ENCODE measurements around the gene MARK4. TPM values are rescaled to one million over a fixed set of nuclear protein-coding genes. Genes with fewer than 3 reads are reported as not detected.
A peak's percentile ranks its signal among the peaks of the same experiment; 100 is the strongest.

The MARK4 gene
- total RNA-seq, 2 donors from 2014 or later: 24.3 to 120 TPM

DNA sequence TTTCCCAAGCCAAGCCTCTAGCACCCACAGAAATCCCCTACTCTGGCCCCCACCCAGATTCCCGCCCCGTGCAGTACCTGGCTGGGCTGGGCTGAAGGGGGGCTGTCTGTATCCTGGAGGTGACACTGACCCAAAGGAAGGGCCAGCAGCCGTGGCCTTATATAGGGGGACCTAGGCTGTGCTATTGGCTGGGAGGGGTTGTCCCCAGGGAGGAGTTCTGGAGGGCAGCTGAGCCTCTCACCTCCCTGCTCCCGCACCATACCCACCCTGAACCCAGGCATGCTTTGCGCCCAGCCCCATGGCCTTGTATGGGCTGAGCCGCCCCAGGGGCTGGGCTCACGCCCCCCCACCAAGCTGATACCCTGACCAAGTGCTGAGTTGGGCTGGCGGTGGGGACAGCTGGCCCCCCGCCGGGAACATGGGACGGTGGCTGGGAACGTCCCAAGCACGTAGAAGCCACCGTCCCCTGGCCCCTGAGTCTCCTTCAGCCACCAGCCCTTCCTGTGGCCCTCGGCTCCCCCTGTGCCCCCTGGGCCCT, 71.7 kb downstream of the MARK4 start, which contains the start of gene CKM:
Gene CKM (minus strand): TSS at position 132 of the 538 bp plus-strand sequence. CDS start 3,162 bp downstream, outside the sequence.
- Histone ChIP-seq H3K27ac (peak within 1 kb of the TSS in 1 of 2 donors; percentile 18), H3K4me3 (no peak within 1 kb of the TSS), H3K27me3 (replicated peaks; ENCODE audit: insufficient read depth) (no peaks in the 10 kb centered on the region), H3K9me3 (no peaks in the 10 kb centered on the region), H3K4me1 (replicated peaks) (no peaks in the 10 kb centered on the region), H3K36me3 (no peaks in the 10 kb centered on the region)
- WGBS: 57% methylated on average over 14 of the region's 15 CpGs
- intact Hi-C loops (cut with DNase I): no loop called here
- TF ChIP-seq POLR2AphosphoS5 (IDR thresholded peaks at IDR 0.05) (no peak), POLR2A (IDR thresholded peaks at IDR 0.05) (no peak)
- TF ChIP-seq, protein P1, sequence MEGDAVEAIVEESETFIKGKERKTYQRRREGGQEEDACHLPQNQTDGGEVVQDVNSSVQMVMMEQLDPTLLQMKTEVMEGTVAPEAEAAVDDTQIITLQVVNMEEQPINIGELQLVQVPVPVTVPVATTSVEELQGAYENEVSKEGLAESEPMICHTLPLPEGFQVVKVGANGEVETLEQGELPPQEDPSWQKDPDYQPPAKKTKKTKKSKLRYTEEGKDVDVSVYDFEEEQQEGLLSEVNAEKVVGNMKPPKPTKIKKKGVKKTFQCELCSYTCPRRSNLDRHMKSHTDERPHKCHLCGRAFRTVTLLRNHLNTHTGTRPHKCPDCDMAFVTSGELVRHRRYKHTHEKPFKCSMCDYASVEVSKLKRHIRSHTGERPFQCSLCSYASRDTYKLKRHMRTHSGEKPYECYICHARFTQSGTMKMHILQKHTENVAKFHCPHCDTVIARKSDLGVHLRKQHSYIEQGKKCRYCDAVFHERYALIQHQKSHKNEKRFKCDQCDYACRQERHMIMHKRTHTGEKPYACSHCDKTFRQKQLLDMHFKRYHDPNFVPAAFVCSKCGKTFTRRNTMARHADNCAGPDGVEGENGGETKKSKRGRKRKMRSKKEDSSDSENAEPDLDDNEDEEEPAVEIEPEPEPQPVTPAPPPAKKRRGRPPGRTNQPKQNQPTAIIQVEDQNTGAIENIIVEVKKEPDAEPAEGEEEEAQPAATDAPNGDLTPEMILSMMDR (IDR thresholded peaks at IDR 0.05): no peak
- DNase-seq (ENCODE audit: low spot score): no peak

DNA sequence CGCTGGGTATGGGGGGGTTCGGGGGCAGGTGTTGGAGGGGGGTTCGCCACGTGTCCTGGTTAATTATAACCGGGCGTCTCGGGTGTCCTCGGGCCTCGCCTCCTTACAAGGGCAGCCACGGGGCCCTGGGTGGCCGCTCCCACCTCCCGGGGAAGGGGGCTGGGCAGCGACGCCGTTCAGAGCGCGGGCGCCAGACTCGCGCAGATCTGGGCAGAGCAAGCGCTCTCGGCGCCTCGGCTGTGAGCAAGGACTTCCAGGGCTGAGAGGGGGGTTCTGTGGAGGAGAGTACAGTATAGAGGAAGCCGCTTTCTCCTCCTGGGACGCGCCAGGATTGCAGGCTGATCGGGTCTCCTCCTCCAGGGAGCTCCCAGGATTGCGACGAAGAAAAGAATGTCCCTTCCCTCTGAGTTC, 72.6 kb downstream of the MARK4 start:
- H3K4me1 ChIP-seq (replicated peaks): no peaks in the 10 kb centered on the region
- DNase-seq (ENCODE audit: low spot score): no peak
- no peaks in the 10 kb centered on the region for H3K36me3 ChIP-seq
- TF ChIP-seq POLR2AphosphoS5 (IDR thresholded peaks at IDR 0.05) (no peak), POLR2A (IDR thresholded peaks at IDR 0.05) (no peak)
- TF ChIP-seq, protein P1 (IDR thresholded peaks at IDR 0.05): no peak
- no peaks in the 10 kb centered on the region for H3K27me3 ChIP-seq (replicated peaks; ENCODE audit: insufficient read depth)
- no peak overlapping the region for H3K27ac ChIP-seq
- intact Hi-C loops (cut with DNase I): no loop called here
- 3% methylated on average over 30 of the region's 30 CpGs for WGBS
- H3K9me3 ChIP-seq: no peaks in the 10 kb centered on the region
- no peak overlapping the region for H3K4me3 ChIP-seq

DNA sequence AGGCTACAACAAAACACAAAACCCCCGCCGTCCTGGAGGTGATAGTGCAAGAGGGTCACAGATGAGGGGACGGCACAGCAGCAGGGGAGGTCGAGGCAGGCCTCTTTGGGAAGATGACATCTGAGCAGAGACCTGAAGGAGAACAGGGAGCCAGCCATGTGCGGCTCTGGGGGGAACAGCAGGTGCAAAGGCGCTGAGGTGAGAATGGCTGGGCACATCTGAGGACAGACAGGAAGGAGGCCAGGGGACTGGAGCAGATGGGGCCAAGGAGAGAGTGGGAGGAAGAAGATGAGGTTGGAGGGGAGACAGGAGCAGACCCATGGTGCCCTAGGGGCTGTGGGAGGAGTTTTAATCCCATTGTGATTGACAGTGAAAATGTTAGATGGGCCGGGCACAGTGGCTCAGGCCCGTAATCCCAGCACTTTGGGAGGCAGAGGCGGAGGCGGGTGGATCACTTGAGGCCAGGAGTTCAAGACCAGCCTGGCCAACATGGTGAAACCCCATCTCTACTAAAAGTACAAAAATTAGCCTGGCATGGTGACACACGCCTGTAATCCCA, 73.4 kb downstream of the MARK4 start:
- no peak for DNase-seq (ENCODE audit: low spot score)
- H3K4me3 ChIP-seq: no peak overlapping the region
- H3K36me3 ChIP-seq: no peaks in the 10 kb centered on the region
- 78% methylated on average over 11 of the region's 11 CpGs for WGBS
- no peaks in the 10 kb centered on the region for H3K27me3 ChIP-seq (replicated peaks; ENCODE audit: insufficient read depth)
- TF ChIP-seq POLR2A (IDR thresholded peaks at IDR 0.05) (no peak), POLR2AphosphoS5 (IDR thresholded peaks at IDR 0.05) (no peak)
- TF ChIP-seq, protein P1 (IDR thresholded peaks at IDR 0.05): no peak
- H3K4me1 ChIP-seq (replicated peaks): no peaks in the 10 kb centered on the region
- H3K27ac ChIP-seq: no peak overlapping the region
- H3K9me3 ChIP-seq: no peaks in the 10 kb centered on the region
- intact Hi-C loops (cut with DNase I): no loop called here

DNA sequence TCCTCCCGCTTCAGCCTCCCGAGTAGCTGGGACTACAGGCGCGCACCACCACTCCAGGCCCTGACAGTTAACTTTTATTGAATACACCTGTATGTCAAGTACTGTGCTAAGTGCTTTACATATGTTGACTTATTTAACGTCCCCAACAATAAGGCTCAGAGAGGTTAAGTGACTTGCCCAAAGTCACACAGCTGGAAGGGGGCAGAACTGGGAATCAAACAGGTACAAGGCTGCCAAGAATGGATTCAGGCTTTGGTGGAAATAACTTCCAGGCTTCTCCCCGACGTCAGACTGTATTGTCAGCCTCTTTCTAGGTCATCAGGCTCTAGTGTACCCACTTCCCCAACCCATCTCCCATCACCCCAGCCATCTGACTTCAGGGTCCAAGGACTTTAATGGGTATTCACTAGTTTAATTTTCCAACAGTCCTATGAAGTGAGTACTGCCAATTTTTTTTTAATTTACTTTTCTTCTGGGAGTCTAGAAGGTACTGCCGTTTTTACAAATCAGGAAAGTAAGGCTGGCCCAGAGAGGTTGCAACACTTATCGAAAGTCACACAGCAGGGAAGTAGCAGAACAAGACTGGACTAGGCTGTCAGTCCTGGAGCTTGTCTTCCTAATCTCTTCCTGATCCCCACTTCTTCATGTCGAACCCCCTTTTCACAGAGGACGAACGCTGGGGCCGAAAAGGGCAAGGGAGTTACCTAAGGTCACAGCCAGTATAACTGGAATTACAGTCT, 76.5 kb downstream of the MARK4 start:
- no peaks in the 10 kb centered on the region for H3K9me3 ChIP-seq
- H3K27me3 ChIP-seq (replicated peaks; ENCODE audit: insufficient read depth): no peaks in the 10 kb centered on the region
- intact Hi-C loops (cut with DNase I): no loop called here
- H3K27ac ChIP-seq: no peak overlapping the region
- H3K4me3 ChIP-seq: no peak overlapping the region
- WGBS: 76% methylated on average over 13 of the region's 13 CpGs
- H3K4me1 ChIP-seq (replicated peaks): no peaks in the 10 kb centered on the region
- H3K36me3 ChIP-seq: no peaks in the 10 kb centered on the region
- no peak for DNase-seq (ENCODE audit: low spot score)
- TF ChIP-seq POLR2AphosphoS5 (IDR thresholded peaks at IDR 0.05): no peak
- TF ChIP-seq, protein P1 (IDR thresholded peaks at IDR 0.05): no peak
- TF ChIP-seq POLR2A (IDR thresholded peaks at IDR 0.05): no peak
